ENCODE results near the gene MYOZ3.

DNA sequence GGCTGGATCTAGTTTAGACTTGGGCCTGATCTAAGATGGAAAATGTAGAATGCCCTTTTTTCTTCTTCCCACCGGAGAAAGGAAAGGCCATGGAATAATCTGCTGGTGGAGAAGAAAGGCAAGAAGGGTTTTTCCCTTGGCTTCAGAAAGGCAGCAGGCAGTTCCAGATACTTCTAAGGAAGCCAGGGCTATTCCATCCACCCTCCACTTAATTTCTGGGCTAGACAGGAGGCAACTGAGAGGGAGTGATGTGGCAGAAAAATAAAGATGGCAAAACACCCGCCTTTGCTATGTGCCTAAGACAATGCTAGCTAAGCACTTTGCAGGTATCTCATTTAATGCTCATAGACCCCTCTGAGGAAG is 9.9 kb downstream of the MYOZ3 start:
- TF ChIP-seq, protein P1, sequence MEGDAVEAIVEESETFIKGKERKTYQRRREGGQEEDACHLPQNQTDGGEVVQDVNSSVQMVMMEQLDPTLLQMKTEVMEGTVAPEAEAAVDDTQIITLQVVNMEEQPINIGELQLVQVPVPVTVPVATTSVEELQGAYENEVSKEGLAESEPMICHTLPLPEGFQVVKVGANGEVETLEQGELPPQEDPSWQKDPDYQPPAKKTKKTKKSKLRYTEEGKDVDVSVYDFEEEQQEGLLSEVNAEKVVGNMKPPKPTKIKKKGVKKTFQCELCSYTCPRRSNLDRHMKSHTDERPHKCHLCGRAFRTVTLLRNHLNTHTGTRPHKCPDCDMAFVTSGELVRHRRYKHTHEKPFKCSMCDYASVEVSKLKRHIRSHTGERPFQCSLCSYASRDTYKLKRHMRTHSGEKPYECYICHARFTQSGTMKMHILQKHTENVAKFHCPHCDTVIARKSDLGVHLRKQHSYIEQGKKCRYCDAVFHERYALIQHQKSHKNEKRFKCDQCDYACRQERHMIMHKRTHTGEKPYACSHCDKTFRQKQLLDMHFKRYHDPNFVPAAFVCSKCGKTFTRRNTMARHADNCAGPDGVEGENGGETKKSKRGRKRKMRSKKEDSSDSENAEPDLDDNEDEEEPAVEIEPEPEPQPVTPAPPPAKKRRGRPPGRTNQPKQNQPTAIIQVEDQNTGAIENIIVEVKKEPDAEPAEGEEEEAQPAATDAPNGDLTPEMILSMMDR (IDR thresholded peaks at IDR 0.05) = no peak
- TF ChIP-seq EZH2 (IDR thresholded peaks at IDR 0.05; ENCODE audit: borderline replicate concordance, insufficient read depth, low read depth, low read length, poor library complexity, severe bottlenecking) = no peak

Data from B cell (primary cell).